ENCODE data around the gene COA8.

Gene COA8

DNA sequence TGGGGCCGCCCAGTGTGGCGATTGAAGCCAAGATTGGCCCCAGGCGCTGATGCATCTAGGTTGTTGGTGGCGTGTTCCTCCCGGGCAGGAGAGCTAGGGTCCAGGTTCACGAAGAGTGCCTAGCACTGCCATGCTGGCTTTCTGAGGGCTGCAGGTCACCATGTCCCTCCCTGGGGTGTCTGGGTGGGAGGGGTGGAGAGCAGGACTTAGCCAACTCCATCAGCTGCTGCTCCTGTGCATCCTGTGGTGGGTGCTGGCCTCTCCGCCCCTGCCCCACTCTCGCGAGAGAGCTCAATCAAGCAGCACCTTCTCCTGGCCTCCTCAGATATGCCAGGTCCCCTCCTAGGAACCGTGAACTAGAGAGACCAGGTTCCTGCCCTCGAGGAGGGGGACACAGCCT, 31.9 kb upstream of the COA8 start:
- TF ChIP-seq CREB1 (IDR thresholded peaks at IDR 0.05; ENCODE audit: low read depth), result no peak
- no peak for TF ChIP-seq NFIC (IDR thresholded peaks at IDR 0.05)
- no peak for TF ChIP-seq TCF12 (IDR thresholded peaks at IDR 0.05; ENCODE audit: low read depth)
- no peak for TF ChIP-seq TAF1 (IDR thresholded peaks at IDR 0.05; ENCODE audit: low read depth)
- no peak for TF ChIP-seq YY1 (IDR thresholded peaks at IDR 0.05; ENCODE audit: low read depth)
- TF ChIP-seq, protein P1, sequence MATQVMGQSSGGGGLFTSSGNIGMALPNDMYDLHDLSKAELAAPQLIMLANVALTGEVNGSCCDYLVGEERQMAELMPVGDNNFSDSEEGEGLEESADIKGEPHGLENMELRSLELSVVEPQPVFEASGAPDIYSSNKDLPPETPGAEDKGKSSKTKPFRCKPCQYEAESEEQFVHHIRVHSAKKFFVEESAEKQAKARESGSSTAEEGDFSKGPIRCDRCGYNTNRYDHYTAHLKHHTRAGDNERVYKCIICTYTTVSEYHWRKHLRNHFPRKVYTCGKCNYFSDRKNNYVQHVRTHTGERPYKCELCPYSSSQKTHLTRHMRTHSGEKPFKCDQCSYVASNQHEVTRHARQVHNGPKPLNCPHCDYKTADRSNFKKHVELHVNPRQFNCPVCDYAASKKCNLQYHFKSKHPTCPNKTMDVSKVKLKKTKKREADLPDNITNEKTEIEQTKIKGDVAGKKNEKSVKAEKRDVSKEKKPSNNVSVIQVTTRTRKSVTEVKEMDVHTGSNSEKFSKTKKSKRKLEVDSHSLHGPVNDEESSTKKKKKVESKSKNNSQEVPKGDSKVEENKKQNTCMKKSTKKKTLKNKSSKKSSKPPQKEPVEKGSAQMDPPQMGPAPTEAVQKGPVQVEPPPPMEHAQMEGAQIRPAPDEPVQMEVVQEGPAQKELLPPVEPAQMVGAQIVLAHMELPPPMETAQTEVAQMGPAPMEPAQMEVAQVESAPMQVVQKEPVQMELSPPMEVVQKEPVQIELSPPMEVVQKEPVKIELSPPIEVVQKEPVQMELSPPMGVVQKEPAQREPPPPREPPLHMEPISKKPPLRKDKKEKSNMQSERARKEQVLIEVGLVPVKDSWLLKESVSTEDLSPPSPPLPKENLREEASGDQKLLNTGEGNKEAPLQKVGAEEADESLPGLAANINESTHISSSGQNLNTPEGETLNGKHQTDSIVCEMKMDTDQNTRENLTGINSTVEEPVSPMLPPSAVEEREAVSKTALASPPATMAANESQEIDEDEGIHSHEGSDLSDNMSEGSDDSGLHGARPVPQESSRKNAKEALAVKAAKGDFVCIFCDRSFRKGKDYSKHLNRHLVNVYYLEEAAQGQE (IDR thresholded peaks at IDR 0.05; ENCODE audit: low read depth), result no peak
- no peak for TF ChIP-seq CEBPB (IDR thresholded peaks at IDR 0.05)
- TF ChIP-seq, protein P2, sequence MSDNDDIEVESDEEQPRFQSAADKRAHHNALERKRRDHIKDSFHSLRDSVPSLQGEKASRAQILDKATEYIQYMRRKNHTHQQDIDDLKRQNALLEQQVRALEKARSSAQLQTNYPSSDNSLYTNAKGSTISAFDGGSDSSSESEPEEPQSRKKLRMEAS (IDR thresholded peaks at IDR 0.05), result no peak

DNA sequence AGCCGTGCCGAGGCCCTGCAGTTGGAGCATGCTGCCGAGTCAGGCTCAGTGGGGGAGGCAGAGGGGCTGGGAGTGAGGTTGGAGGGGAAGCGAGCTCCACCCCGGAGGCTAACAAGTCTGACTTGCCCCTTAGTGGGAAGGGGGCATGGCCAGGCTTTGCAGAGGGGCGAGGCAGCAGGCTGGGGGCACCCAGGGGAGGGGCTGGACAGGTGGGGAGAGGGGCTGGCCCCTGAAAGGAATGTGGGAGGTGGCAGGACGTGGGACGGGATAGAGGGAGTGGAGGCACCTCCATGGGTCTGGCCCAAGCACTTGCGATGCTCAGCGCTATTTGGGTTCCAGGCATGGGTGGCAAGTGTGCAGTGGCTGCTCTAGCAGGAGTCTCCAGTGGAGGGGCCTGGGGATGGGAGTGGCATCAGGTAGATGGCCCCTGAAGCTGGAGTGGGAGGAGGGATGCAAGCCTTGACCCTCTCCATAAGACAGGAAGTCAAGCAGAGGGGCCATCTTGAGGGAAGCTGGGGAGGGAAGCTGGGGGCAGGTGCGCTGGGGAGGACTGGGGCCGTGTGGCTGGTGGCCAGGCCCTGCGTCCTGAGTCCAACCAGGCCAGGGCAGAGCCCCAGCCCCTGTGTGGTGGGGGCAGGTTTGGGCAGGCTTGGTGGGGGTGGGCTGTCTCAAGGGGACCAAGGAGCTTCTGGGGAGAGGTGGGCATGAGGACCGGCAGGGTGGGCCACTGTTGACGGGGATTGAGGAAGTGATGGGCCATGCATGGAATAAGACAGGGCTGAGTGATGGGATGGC, 31.1 kb upstream of the COA8 start:
- no peak for TF ChIP-seq CREB1 (IDR thresholded peaks at IDR 0.05; ENCODE audit: low read depth)
- TF ChIP-seq, protein P3, sequence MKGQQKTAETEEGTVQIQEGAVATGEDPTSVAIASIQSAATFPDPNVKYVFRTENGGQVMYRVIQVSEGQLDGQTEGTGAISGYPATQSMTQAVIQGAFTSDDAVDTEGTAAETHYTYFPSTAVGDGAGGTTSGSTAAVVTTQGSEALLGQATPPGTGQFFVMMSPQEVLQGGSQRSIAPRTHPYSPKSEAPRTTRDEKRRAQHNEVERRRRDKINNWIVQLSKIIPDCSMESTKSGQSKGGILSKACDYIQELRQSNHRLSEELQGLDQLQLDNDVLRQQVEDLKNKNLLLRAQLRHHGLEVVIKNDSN (IDR thresholded peaks at IDR 0.05), result no peak
- no peak for TF ChIP-seq TCF12 (IDR thresholded peaks at IDR 0.05; ENCODE audit: low read depth)
- no peak for TF ChIP-seq EP300 (IDR thresholded peaks at IDR 0.05; ENCODE audit: borderline replicate concordance)
- no peak for TF ChIP-seq TEAD4 (IDR thresholded peaks at IDR 0.05)
- no peak for TF ChIP-seq NFIC (IDR thresholded peaks at IDR 0.05)
- TF ChIP-seq, protein P2 (IDR thresholded peaks at IDR 0.05), result no peak
- TF ChIP-seq, protein P1 (IDR thresholded peaks at IDR 0.05; ENCODE audit: low read depth), result no peak
- no peak for TF ChIP-seq TAF1 (IDR thresholded peaks at IDR 0.05; ENCODE audit: low read depth)
- TF ChIP-seq YY1 (IDR thresholded peaks at IDR 0.05; ENCODE audit: low read depth), result no peak
- TF ChIP-seq EGR1 (IDR thresholded peaks at IDR 0.05), result no peak
- no peak for TF ChIP-seq CEBPB (IDR thresholded peaks at IDR 0.05)
- no peak for TF ChIP-seq ZBTB7A (IDR thresholded peaks at IDR 0.05; ENCODE audit: low read depth)

DNA sequence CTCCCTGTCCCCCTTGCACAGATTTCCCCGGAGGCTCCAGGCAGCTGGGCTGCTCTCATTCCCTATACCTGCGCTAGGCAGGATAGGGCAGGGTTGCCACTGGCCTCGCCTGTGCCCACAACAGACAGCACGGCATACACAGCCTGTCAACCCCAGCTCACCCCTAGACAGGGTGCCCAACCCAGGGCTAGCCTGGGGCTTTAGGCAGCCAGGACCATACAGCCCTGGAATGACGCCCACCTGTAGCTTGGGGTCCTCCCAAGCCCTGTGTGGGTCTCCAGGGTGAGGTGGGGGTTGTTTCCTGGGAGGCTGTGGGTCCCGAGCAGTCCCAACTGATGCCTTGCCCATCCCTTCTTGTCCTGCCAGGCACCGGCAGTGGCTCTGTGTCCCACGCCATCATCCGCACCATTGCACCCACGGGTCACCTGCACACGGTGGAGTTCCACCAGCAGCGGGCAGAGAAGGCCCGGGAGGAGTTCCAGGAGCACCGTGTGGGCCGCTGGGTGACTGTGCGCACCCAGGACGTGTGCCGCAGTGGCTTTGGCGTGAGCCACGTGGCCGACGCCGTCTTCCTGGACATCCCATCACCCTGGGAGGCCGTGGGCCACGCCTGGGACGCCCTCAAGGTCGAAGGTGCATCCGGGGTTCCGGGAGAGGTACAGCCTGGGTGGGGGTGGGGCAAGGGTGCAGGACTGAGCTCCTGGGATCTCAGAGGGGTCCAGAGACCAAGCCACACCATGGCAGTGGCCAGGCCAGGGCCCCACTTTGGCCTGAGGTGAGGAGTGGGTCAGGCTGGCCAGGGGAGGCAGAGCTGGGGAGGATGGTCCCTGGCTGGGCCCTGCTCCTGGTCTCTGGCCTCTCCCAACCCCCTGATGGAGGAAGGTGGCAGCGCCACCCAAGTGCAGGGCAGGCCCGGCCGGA, 30.3 kb upstream of the COA8 start:
- TF ChIP-seq, protein P1 (IDR thresholded peaks at IDR 0.05; ENCODE audit: low read depth), result no peak
- TF ChIP-seq CEBPB (IDR thresholded peaks at IDR 0.05), result no peak
- TF ChIP-seq FOXM1 (IDR thresholded peaks at IDR 0.05; ENCODE audit: borderline replicate concordance, low read depth), result no peak
- TF ChIP-seq, protein P2 (IDR thresholded peaks at IDR 0.05), result no peak
- no peak for TF ChIP-seq ZBTB7A (IDR thresholded peaks at IDR 0.05; ENCODE audit: low read depth)
- TF ChIP-seq RAD21 (IDR thresholded peaks at IDR 0.05; ENCODE audit: low read depth), result no peak
- no peak for TF ChIP-seq NFIC (IDR thresholded peaks at IDR 0.05)
- TF ChIP-seq YY1 (IDR thresholded peaks at IDR 0.05; ENCODE audit: low read depth), result no peak
- TF ChIP-seq CREB1 (IDR thresholded peaks at IDR 0.05; ENCODE audit: low read depth), result no peak
- TF ChIP-seq TAF1 (IDR thresholded peaks at IDR 0.05; ENCODE audit: low read depth), result no peak

Measured in Ishikawa (cell line).